ENCODE results near the gene LPIN3.

LPIN3 gene

DNA sequence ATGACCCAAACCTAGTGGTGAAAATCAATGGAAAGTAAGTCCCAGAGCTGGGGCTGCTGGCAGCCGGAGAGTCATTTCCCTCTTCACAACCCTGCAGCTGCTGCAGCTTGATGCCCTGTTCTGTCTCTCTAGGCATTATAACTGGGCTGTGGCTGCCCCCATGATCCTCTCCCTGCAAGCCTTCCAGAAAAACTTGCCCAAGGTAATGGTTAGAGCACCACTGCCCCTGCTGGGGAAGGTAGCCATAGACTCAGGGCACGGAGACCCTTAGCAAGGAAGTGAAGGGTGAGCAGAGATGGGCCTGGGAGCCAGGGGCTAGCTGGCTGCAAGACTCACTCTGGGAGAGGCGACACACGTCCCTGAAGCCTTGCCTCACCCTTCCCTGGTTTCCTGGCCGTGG is 12.0 kb downstream of the LPIN3 start:
- DNase-seq: no peak

GRCh38 chr20:41353530-41353929 is 12.9 kb downstream of the LPIN3 start:
- DNase-seq: no peak

GRCh38 chr20:41355192-41355591 is 14.6 kb downstream of the LPIN3 start:
- no peak for DNase-seq

GRCh38 chr20:41355598-41356203 is 15.1 kb downstream of the LPIN3 start:
- no peak for DNase-seq

GRCh38 chr20:41356951-41357350 is 16.3 kb downstream of the LPIN3 start:
- DNase-seq: no peak

DNA sequence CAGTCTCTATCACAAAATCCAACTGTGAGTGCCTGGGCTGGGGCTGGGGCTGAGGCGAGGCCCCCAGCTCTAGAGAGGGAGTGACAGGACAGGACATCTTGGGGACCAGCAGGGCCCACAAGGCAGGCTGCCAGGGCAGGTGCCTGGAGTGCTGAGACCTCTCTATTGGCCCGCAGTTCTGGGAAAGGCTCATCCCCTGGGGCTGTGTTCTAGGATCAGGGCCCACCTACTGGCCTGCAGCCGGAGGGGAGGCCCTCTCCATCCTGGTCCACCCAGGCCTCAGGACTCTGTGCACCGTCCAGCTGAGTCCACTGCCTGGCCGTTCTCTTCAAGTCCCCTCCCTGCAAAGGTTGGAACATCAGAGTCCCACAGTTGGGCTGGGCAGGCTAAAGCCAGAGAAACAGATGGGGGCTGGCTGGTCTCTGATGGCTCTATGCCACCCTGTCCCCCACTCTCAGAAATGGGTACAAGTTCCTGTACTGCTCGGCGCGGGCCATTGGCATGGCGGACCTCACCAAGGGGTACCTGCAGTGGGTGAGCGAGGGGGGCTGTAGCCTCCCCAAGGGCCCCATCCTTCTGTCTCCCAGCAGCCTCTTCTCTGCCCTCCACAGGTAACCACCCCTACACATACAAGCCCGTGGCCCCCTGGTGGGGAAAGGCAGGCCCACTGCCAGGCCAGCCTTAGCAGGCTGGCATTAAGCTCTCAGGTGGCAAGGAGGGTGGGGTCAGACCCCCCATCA is 17.0 kb downstream of the LPIN3 start:
- no peak for DNase-seq

GRCh38 chr20:41358230-41358629 is 17.6 kb downstream of the LPIN3 start:
- no peak for DNase-seq

DNA sequence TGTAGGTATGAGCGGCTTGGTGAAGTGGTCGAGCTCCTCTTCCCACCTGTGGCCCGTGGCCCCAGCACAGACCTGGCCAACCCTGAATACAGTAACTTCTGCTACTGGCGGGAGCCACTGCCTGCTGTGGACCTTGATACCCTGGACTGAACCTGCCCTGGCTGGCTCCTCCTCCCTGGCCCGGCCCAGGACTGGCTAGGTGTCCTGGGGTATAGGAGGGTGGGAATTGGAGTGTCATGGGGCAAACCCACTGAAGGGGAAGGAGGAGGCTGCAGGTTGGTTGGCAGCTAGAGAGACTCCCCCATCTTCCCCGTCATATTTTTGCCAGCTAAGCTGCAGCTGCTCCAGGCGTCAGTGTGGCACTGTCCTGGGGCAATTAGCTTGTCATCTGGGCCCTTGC is 18.1 kb downstream of the LPIN3 start:
- DNase-seq: no peak

GRCh38 chr20:41359541-41360011 is 19.0 kb downstream of the LPIN3 start:
- no peak for DNase-seq

DNA sequence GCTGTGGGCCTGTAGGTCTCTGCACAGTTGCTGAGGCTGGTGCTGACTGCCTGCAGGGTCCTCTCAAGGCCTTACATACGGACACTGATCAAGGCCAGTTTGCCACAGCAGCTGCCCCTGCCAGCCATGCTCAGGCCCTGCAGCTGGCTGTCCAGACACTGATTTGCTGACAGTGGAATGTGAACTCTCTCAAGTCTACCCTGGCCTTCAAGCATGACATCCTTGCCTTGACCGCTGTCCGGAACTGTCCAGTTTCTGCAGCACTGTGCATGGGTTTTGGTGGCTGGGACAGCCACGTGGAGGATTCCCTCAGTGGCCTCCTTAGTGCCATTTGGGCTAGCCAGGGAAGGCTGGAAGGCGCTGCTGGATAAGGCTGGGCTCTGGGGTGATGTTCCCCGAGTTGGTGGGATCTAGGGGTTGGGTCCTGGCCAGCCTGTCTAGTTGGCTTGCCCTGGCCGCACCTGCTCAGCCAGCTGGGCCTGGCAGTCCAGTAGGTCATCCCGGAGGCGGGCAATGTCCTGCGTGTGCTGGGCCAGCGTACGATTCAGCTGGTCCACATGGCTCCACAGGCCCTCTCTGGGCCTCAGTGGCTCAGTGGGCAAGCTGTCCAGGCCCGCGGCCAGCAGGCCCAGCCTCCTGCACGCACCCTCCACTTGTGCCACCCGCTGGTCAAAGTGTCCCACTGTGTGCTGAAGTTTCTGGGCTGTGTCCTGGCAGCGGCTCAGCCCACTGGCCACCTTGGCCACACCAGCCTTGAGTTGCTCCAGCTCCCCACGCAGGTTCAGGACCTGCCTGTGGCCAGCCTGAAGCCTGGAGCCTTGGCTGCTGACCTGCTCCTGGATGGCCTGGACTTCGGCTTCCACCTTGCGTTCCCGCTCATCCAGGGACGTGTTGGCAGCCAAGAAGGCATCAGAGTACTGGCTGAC is 20.5 kb downstream of the LPIN3 start:
- no peak for DNase-seq

DNA sequence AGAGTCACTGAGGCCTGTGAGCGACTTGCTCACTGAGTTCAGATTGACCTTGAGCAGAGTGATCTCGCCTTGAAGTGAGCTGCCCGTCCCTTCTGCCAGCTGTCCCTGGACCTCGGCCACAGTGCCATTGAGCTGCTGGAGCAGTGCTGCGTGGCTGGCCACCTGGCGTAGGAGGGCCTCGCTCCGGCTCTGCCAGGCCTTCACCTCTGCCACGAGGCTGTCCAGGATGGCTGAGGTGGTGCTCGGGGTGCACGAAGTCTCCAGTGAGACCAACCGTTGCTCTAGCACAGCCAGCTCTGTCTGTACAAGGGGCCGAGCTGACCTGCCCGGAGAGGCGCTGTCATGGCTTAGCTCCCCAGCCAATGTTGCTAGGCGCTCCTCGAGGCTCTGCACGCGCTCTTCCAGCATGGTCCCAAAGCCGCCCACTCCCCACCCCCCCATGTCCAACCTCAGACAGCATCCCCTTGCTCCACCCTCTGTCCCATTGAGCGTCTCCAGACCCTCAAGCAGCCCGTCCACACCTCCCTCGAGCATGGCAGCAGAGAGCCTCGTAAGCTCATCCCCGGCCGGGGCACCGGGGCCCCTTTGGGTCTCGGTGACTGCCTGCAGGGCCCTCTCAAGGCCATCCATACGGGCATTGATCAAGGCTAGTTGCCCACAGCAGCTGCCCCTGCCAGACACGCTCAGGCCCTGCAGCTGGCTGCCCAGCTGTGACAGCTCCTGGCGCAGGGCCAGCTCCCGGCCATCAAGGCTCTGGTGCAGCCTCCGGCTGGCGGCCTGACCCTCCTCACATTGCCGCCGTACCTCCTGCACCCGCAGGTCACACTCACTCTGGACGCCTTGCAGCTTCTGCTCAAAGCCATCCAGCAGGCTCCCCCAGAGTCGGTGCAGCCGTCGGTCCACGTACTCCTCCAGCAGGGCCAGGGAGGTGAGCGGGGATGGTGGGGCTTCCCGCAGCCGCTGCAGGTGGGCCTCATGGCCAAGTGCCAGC is 21.4 kb downstream of the LPIN3 start:
- DNase-seq: no peak

GRCh38 chr20:41362748-41363140 is 22.1 kb downstream of the LPIN3 start:
- DNase-seq: no peak

- DNase-seq: no peak
These were observed 23.0 kb downstream of the LPIN3 start for GRCh38 chr20:41363601-41364000.

GRCh38 chr20:41364236-41364855 is 23.7 kb downstream of the LPIN3 start:
- DNase-seq: no peak

DNA sequence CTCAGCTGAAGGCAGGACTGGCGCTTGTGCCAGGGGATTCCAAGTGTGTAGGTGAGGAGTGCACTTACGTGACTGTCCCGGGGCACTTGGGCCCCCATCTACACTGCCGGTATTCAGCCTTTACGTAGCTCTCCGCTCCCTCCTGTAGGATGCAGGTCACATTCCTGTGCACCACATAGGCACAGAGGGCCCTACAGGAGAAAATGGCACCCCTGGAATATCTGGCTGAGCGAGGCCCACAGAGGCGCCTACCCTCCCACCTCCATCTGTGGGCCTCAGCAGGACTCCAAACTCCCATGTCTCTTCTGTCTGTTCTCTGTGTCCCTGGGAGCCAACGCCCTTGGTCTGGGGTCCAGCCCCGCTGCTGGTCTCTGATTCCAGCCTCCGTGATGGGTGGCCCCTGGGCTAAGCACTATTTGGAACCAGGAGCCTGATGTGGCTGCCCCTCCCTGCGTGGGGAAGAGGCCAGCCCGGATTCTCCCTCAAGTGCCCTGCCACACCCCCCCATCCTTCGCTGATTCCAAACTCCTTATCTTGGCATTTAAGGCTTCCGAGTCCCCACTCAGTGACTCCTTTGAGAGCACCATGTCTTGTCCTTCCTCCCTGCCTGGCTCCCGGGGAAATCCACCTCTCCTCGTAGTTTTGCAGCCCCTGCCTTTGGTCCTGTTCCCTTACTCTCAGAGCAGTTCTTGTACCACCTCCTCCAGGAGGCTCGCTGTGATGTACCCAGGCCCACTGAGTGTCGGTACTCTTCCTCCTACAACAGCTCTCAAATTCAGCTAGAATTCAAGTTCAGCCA is 24.5 kb downstream of the LPIN3 start:
- no peak for DNase-seq

- no peak for DNase-seq
These were observed 25.3 kb downstream of the LPIN3 start for GRCh38 chr20:41365777-41366545.

GRCh38 chr20:41366546-41367392 is 26.1 kb downstream of the LPIN3 start, which contains the start of gene EMILIN3:
TSS of gene EMILIN3 (minus strand) at chr20:41366818. CDS start at chr20:41366634, 184 bp downstream.
- no peak for DNase-seq

GRCh38 chr20:41367393-41367695 is 26.7 kb downstream of the LPIN3 start:
- DNase-seq: no peak

- DNase-seq: no peak
These were observed 27.3 kb downstream of the LPIN3 start for GRCh38 chr20:41367956-41368355.

Data from CD4-positive, alpha-beta T cell treated with Interleukin-4 for 4 hours (primary cell).